Activated naive CD4-positive, alpha-beta T cell (primary cell): Measurements from ENCODE around the gene C2CD2L.
A peak's percentile ranks its signal among the peaks of the same experiment; 100 is the strongest.
"Not testable (repeated sequence)": the region's sequence is repeated elsewhere in the genome, so short reads cannot be mapped to it uniquely, and the experiment has no call there.

Source experiments
- DNase-seq, 4 experiments: peaks; one replicate each; lab custom pipeline; 2025; lab: John Stamatoyannopoulos, UW

The C2CD2L gene

DNA sequence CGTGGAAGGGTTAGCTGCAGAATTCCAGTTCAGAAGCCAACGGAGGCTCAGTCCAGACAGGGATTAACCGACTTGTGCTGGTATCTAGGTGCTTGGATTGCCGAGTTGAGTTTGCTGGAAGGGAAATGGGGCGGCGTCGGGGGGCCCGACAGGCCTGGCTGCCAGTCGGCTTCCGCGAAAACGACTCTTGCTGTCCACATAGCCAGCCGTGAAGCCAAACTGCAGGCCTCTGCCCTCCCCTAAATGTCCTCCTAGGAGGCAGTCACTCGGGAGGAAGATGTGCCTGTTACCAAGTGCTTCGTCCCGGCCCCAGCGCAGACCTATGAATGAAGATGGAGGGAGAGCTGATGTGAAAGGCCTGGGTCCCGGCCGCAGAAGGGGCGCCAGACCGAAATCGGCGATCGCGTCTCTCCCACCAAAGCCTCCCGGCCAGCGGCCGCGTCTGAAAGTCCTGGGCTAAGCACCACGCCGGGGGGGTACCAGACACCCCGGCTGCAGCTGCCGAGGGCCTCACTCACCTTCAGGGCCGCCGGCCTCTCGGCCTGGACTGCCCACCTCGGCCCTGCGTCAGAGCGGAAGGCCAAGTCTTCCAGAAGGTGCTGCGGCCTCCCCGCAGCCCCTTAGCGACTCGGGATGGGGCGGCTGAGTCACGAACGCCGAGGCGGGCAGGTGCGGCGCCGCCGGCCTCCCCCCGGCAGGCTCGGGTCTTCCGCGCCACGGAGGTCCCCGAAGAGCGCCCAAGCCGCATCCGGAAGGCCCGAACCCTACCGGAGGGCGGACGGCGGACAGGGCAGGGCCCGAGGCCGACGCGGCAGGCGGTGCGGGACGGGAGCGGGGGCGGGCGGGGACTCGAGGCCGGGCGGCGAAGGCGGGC lies 13.0 kb upstream of the C2CD2L start:
- DNase-seq, result peak in 1 of 4 experiments; percentile 51

DNA sequence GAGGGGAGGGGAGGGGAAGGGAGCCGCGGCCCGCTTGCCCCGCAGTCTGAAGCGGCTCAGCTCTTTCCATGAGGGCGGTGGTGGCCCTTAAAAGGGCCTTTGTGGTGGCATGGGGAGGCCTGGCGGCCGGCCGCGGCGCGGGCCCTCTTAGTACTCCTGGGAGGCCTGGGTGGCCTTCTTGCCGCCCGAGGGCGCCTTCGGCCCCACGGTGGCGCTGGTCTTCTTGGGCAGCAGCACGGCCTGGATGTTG lies 12.4 kb upstream of the C2CD2L start:
- DNase-seq, result peak in 2 of 4 experiments; percentile 43 to 58

DNA sequence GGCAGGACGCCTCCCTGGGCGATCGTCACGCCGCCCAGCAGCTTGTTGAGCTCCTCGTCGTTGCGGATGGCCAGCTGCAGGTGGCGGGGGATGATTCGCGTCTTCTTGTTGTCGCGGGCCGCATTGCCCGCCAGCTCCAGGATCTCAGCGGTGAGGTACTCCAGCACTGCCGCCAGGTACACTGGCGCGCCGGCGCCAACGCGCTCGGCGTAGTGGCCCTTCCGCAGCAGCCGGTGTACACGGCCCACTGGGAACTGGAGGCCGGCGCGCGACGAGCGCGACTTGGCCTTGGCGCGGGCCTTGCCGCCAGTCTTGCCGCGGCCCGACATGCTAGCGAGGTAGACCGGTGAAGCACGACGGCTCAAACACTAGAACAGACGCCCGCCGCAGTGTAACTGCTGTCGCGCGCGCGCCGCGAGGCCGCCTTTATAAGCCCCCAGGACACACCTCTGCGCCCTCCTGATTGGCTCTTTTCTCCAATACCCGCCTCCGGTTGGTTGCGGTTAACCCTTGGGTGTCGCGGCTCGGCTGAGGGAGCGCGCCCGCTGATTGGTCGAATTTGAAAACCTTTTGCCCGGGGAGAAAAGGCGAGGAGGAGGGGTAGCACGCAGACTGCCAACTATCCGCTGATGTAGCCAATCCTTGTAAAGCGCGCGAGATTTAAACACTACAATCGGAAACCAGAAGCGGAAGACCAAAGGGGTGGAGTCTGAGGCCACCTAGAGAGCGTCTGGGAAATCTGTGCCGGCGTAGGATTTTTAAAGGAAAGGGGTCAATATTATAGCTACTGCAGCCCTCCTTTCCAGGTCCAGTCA lies 11.9 kb upstream of the C2CD2L start:
- DNase-seq, result peak; percentile 97 to 99 (median 98)

DNA sequence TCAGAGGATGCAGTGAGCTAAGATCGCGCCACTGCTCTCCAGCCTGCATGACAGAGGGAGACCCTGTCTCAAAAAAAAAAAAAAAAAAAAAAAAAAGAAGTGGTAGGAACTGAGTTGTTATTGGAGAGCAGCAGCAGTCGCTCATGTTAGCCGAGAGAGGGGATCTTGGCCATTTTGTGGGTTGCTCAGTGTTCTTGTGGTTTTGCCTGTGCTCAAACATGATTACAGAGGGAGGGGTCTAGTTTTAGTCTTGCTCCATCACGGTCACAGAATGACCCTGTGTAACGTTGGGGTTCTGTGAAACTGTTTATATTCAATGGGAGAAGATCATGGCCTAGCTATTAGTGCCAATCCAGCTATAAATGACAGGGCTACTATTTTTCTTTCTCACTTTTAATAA lies 7.4 kb upstream of the C2CD2L start:
- DNase-seq, result no peak

DNA sequence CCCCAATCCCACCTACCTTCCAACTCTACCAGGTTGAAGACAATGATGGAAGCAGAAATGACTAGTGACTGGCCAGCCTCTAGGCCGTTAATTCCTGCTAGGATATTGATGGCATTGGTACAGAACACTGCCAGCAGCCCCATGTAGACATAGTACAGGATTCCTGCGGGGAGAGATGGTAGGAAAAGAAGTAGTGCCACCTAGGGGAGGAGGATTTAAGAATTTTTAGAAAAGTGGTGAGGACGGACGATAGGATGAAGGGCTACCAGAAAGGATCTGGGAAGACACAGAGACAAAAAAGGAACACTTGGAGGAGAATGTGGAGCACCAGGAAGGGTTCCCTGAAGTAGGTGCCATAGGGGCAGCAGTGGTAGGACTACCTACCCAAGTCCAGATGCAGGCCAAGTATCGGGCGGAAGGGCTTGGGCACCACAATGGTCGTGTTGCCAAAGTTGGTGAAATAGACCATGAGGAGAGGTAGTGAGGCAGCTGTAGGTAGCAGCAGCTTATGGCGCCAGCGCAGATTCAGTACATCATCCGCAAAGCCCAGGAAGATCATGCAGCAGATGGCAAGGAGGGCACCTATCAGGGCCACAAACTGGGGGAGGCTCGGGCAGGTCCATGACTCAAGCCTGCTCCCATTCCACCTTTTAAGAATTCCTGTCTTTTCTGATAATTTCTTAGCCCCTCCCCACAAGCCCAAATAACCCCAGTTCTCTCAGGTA lies 6.7 kb upstream of the C2CD2L start:
- no peak for DNase-seq

DNA sequence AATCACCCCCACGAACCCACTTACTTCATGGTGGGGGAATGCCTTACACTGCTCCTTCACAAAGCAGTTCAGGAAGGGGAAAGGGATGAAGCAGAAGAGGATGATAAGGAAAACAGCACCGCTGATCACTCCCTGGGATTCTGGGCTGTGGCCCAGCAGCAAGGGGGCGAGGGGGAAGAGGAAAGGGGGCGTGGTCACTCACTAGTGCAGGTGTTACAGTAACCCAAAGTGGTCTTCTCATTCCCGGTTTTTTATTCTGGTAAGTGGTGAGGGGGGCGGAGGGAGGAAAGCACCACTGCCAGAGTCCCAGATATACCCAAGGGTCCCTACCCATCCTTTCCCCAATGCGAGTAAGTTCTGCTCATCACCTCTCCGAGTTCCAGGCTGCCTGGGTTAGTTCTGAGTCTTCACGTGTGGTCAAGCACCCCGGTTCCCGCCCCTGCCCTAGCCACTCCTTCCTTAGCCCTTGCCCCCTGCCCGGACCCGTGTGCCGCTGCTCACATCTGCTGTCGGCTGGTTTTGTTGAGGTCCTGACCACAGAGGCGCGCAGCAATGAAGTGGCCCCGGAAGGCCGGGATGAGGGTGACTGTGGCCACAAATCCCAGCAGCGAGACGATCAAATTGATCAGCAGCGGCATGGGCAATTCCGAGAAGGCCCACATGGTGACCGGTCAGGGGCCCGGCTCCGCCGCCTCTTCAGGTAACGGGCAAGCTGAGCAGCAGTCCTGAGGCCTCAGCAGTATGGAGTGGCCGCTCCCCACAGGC lies 6.0 kb upstream of the C2CD2L start:
- no peak for DNase-seq

DNA sequence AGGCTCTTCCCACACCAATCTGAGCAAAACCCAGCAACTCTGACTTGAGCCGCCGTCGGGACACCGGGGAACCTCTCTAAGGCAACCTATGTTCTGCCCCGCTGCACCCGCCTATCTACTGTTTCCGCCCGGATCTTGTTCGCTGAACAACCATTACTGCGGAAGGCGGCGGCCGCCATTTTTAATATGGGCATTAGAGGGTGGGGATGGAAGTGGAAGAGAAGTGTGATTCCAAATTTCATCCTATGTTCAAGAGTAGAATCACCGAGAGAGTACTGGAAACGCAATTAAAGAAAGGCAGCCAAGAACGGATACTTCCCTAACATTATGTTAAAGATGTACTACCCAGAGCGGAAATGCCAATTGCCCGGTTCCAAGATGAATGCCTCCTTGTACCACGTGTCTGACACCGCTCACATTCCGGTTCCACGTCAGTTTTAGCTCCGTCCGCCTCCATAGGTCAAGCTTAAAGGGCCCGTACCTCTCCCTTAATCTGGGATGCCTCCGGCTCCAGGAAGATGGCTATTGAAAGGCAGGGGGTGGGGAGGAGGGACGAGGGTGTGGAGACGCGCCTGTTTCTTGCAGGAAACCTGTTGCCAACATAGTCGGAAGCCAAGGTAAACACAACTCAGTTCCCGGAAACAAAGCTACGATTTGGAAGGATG lies 5.3 kb upstream of the C2CD2L start, which contains the start of gene DPAGT1:
TSS of gene DPAGT1 (minus strand) at position 95 of the 665 bp plus-strand sequence. CDS start 198 bp downstream, outside the sequence.
- DNase-seq, result peak; percentile 50 to 78 (median 64)

DNA sequence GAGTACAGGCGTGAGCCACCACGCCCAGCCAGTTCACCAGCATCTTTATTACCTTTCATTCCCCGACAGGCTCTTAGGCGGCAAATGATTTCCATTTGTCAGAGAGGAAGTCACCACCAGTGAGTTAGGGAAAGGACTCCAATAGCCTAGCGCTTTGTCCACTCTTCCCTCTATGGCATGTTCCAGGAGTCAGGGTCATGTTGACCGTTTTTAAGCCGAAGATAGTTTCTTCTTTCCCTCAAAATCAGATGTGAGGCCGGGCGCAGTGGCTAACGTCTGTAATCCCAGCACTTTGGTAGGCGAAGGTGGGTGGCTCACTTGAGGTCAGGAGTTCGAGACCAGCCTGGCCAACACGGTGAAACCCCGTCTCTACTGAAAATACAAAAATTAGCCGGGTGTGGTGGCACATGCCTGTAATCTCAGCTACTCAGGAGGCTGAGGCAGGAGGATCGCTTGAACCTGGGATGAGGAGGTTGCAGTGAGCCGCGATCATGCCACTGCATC lies 3.9 kb upstream of the C2CD2L start:
- not testable (repeated sequence) for DNase-seq

DNA sequence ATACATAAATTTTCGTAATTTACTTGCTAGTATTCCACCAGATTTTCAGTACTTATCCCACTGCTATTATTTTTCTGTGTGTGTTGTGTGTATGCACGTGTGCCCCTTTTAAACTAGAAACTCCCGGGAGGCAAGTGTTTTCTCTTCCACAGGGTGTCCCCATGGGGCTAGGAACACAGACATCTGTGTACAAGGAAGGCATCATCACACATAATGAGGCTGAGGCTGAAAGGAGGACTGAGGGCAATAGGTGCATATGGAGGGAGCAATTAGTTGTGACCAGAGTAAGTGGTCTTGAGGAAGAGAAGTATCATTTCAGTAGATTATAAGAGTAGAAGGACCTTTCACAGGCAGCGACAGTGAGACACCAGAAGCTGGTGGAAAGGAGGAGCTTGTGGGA lies 3.4 kb upstream of the C2CD2L start:
- DNase-seq, result no peak

DNA sequence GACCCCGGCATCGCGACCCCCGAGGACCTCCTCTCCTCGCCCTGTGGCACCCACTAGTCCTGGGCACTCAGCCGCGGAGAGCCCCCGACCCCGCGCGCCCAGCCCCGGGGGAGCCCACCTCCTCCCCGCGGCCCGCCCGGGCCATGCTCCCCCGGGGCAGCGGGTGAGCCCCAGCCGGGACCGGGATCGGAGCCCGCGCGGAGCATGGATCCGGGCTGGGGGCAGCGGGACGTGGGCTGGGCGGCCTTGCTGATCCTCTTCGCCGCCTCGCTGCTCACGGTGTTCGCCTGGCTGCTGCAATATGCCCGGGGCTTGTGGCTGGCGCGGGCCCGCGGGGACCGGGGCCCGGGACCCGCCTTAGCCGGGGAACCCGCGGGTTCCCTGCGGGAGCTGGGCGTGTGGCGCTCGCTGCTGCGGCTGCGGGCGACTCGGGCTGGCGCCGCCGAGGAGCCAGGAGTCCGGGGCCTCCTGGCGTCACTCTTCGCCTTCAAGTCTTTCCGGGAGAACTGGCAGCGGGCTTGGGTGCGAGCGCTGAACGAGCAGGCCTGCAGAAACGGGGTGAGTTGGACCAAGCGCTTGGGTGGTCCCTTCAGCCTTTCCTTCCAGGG lies 498 bp downstream of the C2CD2L start:
- DNase-seq, result no peak

DNA sequence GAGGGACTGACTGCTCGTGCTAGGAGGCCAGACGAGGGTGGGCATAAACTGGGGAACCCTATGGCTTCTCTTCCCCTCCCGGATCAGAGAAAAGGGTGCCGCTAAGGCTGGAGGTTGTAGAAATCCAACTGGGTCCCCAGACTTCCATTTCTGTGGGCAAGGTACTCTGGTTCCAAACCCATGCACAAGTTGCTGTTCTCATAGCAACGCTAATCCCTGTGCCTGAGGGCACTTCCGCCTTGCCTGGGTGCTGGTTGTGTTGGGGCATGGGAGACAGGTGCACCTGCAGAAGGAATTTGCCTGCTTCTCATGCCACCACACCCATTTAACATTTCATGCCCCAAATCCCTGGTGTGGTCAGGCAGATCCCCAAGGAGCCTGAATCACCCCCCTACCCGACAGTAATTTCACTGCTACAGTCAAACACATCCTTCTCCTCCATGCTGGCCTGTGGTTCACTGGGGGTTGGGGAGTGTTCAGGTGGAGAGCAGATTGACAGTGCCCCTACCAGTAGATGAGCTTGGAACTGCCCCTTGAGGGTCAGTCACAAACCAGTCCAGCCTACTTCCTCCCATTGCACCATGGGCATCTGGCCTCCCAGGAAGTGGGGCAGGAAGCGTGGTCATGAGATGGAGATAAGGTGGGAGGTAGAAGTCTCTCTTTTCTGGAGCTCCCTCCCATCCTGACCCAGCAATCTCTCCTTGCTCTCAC lies 1.2 kb downstream of the C2CD2L start:
- DNase-seq, result no peak

DNA sequence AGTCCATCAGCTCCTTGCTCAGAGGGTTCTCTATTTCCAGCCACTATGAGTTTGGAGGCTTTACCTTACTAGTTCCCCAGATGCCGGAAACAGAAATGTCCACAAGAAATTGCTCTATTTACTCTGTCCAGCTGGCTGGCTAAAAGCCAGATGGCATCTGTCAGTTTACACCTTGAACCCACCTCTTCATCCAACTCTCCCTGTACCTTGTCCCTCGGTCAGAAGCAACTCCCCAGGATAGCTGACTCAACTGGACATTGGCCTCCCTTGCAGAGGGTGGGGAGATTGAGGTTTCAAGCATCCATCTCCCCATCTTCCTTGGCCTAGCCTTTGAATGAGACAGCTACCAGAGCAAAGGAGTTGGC lies 1.7 kb downstream of the C2CD2L start:
- DNase-seq, result no peak

DNA sequence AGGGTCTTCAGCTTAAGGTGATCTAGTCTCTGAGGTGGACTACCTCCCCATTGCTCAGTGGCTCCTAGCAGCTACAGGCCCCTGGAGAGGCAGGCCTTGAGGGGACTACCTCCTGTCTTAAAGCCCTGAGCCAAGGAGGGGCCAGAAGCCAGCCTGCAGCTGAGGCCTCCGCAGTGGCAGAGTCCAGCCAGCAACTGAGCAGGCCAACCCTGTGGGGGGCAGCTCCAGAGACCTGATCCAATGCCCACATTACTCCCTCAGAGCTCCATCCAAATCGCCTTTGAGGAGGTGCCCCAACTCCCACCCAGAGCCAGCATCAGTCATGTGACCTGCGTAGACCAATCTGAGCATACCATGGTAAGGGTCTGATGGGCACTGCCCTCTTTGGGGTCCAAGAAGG lies 2.7 kb downstream of the C2CD2L start:
- DNase-seq, result no peak

DNA sequence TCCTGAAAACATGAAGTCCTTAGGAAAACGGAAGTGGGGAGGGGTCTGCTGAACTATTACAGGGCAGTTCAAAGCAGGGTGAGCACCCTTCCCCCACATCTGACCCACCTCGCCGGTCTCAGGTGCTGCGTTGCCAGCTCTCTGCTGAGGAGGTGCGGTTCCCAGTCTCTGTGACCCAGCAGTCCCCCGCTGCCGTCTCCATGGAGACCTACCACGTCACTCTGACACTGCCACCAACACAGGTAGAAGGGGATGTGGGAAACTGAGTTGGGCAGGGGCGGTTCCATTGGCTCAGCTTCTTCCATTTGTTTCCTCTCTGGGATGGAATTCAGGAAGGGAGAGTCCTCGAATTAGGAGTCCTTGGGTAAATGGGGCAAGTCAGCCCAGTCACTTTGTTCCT lies 3.3 kb downstream of the C2CD2L start:
- no peak for DNase-seq

DNA sequence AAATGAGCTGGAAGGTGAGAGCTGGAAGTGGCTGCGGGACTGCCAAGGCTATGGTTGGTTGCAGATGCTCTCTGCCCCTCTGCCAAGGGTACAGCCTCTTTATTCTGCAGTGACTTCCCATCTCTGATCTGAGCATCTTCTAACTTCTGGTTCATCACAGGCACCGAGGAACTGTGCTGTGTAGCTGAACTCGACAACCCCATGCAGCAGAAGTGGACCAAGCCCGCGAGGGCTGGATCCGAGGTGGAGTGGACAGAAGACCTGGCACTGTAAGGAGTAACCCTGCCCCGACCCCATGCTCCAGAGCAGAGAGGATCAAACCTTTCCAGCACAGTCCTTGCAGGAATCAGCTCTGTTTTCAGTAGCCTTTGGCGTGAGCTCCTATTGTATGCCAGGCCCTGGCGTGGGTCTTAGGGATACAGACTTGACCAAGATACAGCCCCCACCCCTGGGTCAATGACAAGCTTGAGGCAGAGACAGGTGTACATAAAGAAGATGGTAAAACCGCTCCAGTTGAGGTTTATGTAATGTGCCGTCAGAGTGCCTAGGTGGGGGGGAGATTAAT lies 4.3 kb downstream of the C2CD2L start:
- no peak for DNase-seq

DNA sequence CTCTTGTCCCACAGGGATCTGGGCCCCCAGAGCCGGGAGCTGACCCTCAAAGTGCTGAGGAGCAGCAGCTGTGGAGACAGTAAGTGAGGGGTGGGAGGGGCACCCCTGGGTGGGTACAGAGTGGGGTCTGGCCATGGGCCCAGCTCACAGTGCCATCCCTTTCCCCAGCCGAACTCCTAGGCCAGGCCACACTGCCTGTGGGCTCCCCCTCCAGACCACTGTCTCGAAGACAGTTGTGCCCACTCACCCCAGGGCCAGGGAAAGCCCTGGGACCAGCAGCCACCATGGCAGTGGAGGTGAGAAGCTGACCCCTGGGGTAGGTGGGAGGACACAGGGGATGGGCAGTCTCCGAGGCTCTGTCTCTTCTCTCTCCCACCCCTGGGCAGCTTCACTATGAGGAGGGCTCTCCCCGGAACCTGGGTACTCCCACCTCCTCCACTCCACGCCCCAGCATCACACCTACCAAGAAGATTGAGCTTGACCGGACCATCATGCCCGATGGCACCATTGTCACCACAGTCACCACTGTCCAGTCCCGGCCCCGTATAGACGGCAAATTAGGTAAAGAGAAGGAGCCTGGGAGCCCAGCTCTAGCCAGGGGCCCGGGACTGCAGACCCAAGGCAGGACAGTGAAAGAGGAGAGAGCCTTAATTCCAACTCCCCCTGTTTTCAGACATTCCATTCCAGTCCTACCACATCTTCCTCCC lies 5.3 kb downstream of the C2CD2L start:
- DNase-seq, result no peak

DNA sequence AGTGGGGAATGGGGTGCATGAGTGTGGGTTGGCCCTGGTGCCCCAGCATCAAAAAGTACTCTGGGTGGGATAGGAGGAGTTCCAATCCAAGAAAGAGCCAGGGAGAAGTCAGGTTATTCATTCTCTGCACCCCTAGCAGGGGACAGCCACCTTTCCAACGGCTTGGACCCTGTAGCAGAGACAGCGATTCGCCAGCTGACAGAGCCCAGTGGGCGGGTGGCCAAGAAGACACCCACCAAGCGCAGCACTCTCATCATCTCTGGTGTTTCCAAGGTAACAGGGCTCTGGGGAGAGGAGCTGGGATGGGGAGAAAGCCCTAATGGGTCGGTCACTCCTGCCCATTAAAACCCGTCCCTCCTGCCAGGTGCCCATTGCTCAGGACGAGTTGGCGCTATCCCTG lies 6.6 kb downstream of the C2CD2L start:
- no peak for DNase-seq

DNA sequence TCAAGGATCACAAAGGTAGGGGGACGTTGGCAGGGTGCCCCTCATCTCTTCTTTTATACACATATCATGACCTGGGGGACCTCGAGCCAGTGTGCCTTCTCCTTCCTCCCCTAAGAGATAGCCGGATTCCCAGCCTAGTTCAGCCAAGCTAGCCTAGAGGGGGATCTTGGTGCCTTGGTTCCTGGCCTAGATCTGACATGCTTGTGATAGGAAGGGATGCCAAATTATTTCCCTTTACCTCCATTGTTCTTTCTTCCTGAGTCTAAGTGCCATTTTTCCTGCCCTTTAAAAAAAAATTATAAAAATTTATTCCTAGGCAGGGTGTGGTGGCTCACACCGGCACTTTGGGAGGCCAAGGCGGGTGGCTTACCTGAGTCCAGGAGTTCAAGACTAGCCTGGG lies 7.2 kb downstream of the C2CD2L start:
- no peak for DNase-seq
